Endothelial cell (in vitro differentiated cells): ENCODE measurements around the gene GBF1. TPM values are rescaled to one million over a fixed set of nuclear protein-coding genes. Genes with fewer than 3 reads are reported as not detected.

Experiments used
- DNase-seq: peaks from one replicate; pipeline ENCODE4 v3.0.0; 2021; ENCODE audit warnings: low spot score
- H3K27ac Mint-ChIP-seq: one replicate; pipeline ENCODE4 v1.8.0; 2021; ENCODE audit warnings: mixed read lengths, inconsistent platforms; ENCODE audit not compliant: unreplicated experiment
- H3K27me3 Mint-ChIP-seq: one replicate; pipeline ENCODE4 v1.8.0; 2021; ENCODE audit warnings: mild to moderate bottlenecking, moderate library complexity, mixed read lengths, inconsistent platforms; ENCODE audit not compliant: unreplicated experiment
- H3K36me3 Mint-ChIP-seq: one replicate; pipeline ENCODE4 v1.8.0; 2021; ENCODE audit warnings: mild to moderate bottlenecking, low read depth, mixed read lengths, inconsistent platforms; ENCODE audit not compliant: unreplicated experiment
- H3K4me1 Mint-ChIP-seq: one replicate; pipeline ENCODE4 v1.8.0; 2021; ENCODE audit warnings: mild to moderate bottlenecking, mixed read lengths, inconsistent platforms; ENCODE audit not compliant: unreplicated experiment
- H3K4me3 Mint-ChIP-seq: one replicate; pipeline ENCODE4 v1.8.0; 2021; ENCODE audit warnings: mild to moderate bottlenecking, mixed read lengths, inconsistent platforms; ENCODE audit not compliant: unreplicated experiment
- H3K9me3 Mint-ChIP-seq: one replicate; pipeline ENCODE4 v1.8.0; 2021; ENCODE audit warnings: mixed read lengths, inconsistent platforms; ENCODE audit not compliant: unreplicated experiment
- CTCF ChIP-seq: fragments of 200-600 bp; sonication (generic); IDR thresholded peaks from one replicate; pipeline ENCODE4 v1.5.0; 2021; ENCODE audit warnings: antibody characterized with exemption; ENCODE audit not compliant: unreplicated experiment
- total RNA-seq: library from RNA; stranded (reverse); fragmentation: NEBNext Ultra II Directional; extraction: Animal tissue kit (Norgen Biotek cat#: 25700); gene quantifications from one replicate; pipeline ENCODE4 v1.2.1, GENCODE V29; 2021; ENCODE audit not compliant: unreplicated experiment

Gene GBF1
- total RNA-seq, 1 donor from 2014 or later: 45.1 TPM

DNA sequence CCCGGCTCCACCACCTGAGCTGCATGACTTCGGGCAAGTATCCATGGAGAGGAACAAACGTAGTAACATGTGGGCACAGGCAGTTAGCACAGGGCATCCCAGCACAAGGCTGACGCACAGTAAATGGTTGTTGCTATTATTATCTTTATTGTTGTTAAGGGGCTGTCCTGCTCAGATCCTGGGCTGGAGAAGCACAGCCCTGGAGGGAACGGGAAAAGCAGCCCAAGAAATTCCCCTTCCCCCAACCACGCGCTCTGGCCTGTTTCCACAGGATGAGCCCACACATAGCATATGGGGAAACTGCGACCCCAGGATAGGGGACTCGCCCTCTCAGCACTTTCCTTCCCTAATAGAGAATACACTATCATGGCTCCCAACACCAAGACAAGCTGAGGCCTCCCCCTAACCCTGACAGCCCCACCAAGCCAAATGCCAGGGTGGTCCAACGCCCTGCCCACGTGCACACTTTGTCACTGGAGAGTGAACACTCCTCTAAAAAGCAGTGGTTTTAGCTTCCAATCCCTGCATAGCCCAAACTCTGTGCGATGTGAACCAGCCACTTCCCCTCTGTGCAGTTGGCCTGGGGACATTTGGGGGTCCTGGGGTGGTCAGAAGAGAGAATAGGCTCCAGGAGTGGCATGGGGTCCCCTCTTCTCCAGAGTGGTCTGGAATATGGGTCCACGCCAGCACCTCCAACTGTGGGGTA is 162.2 kb downstream of the GBF1 start:
- H3K27ac Mint-ChIP-seq: no peak overlapping the region
- H3K36me3 Mint-ChIP-seq: peaks cover 12% of the 10 kb centered on the region
- no peak for DNase-seq
- TF ChIP-seq CTCF: no peak
- no peaks in the 10 kb centered on the region for H3K9me3 Mint-ChIP-seq
- peaks cover 19% of the 10 kb centered on the region for H3K4me1 Mint-ChIP-seq
- no peak overlapping the region for H3K4me3 Mint-ChIP-seq
- peaks cover 35% of the 10 kb centered on the region for H3K27me3 Mint-ChIP-seq

- no peak for DNase-seq
- peaks cover 12% of the 10 kb centered on the region for H3K36me3 Mint-ChIP-seq
- peaks cover 35% of the 10 kb centered on the region for H3K27me3 Mint-ChIP-seq
- no peaks in the 10 kb centered on the region for H3K9me3 Mint-ChIP-seq
- H3K27ac Mint-ChIP-seq: no peak overlapping the region
- peaks cover 19% of the 10 kb centered on the region for H3K4me1 Mint-ChIP-seq
- no peak for TF ChIP-seq CTCF
- H3K4me3 Mint-ChIP-seq: peak overlapping the region; percentile 60
These were observed 162.9 kb downstream of the GBF1 start for GRCh38 chr10:102408131-102408727.

GRCh38 chr10:102408728-102409603 is 163.6 kb downstream of the GBF1 start:
- no peak for DNase-seq

GRCh38 chr10:102409604-102410428 is 164.5 kb downstream of the GBF1 start:
- peaks cover 12% of the 10 kb centered on the region for H3K36me3 Mint-ChIP-seq
- H3K4me1 Mint-ChIP-seq: peaks cover 19% of the 10 kb centered on the region
- H3K9me3 Mint-ChIP-seq: no peaks in the 10 kb centered on the region
- peak overlapping the region; percentile 44 for H3K27ac Mint-ChIP-seq
- TF ChIP-seq CTCF: no peak
- DNase-seq: no peak
- peak overlapping the region; percentile 77 for H3K4me3 Mint-ChIP-seq
- H3K27me3 Mint-ChIP-seq: peaks cover 35% of the 10 kb centered on the region

More at GRCh38 chr10:102408728-102409603, 163.6 kb downstream of the GBF1 start:
- Mint-ChIP-seq H3K4me1 (peaks cover 19% of the 10 kb centered on the region), H3K27ac (no peak overlapping the region), H3K36me3 (peaks cover 12% of the 10 kb centered on the region), H3K27me3 (peaks cover 35% of the 10 kb centered on the region), H3K4me3 (peak overlapping the region; percentile 77), H3K9me3 (no peaks in the 10 kb centered on the region)
- TF ChIP-seq CTCF: no peak
